Thyroid gland (tissue), 4 donors: Measurements from ENCODE around the gene SERPINB6. TPM values are rescaled to one million over a fixed set of nuclear protein-coding genes. Genes with fewer than 3 reads are reported as not detected.
"Not testable (repeated sequence)": the region's sequence is repeated elsewhere in the genome, so short reads cannot be mapped to it uniquely, and the experiment has no call there.

ENCODE experiments used
- DNase-seq, 2 donors: peaks; one replicate each; pipeline ENCODE4 v3.0.0-alpha.2; 2019
- H3K27ac ChIP-seq, 3 donors: fragments of 200-600 bp; sonication (generic); 1 replicate in 2 of 3; 2 replicates in 1 of 3; pipeline ENCODE4 v1.5.1; 2016 to 2019; ENCODE audit warnings: mild to moderate bottlenecking in 1 of 3, moderate library complexity in 1 of 3
- H3K27me3 ChIP-seq: fragments of 200-600 bp; sonication (generic); one replicate; pipeline ENCODE4 v1.5.1; 2019
- H3K36me3 ChIP-seq, 2 donors: fragments of 200-600 bp; sonication (generic); one replicate each; pipeline ENCODE4 v1.5.1; 2016 to 2019
- H3K4me1 ChIP-seq, 2 donors: fragments of 200-600 bp; sonication (generic); one replicate each; pipeline ENCODE4 v1.5.1; 2017 to 2019
- H3K4me3 ChIP-seq, 3 donors: fragments of 200-600 bp; sonication (generic); replicated peaks in 1 of 3; 1 replicate in 2 of 3; 2 replicates in 1 of 3; pipeline ENCODE4 v1.5.1; 2016; ENCODE audit warnings: mild to moderate bottlenecking in 1 of 3
- H3K9me3 ChIP-seq: fragments of 200-600 bp; sonication (generic); one replicate; pipeline ENCODE4 v1.5.1; 2017
- CTCF ChIP-seq, 6 experiments: fragments of 200-600 bp in 3 of 6; fragments of 450-650 bp in 3 of 6; sonication (generic) in 3 of 6; IDR thresholded peaks; one replicate each; pipeline ENCODE4 v1.5.1; 2016 to 2019; ENCODE audit warnings: antibody characterized with exemption in 6 of 6, mild to moderate bottlenecking in 2 of 6, inconsistent platforms in 1 of 6, moderate library complexity in 1 of 6
- POLR2A ChIP-seq, 2 donors: fragments of 450-650 bp; IDR thresholded peaks; one replicate each; pipeline ENCODE4 v1.6.1; 2017; ENCODE audit warnings: antibody characterized with exemption in 2 of 2, mild to moderate bottlenecking in 2 of 2, moderate library complexity in 1 of 2
- WGBS, 2 donors: methylation state at CpG; one replicate each; pipeline ENCODE4 v1.1.5; 2017; 5-methylcytosine and 5-hydroxymethylcytosine counted together
- intact Hi-C: fragments of 100-400 bp; cut with DNase I; formaldehyde crosslinking; loops from one replicate; pipeline ENCODE4 v1.15.1; 2023
- total RNA-seq, 4 donors: library from RNA; depleted of rRNA; stranded (reverse); fragments of >200 nt; gene quantifications; one replicate each; pipeline ENCODE4 v1.2.3, GENCODE V29; 2016

Gene SERPINB6
- total RNA-seq, 4 donors from 2014 or later, result 151 to 210 (median 171) TPM

- Histone ChIP-seq H3K27ac (peak within 1 kb of the TSS; percentile 73 to 84 (median 77)), H3K4me1 (peaks cover 12 to 13% of the 10 kb centered on the region in 2 donors), H3K4me3 (peak within 1 kb of the TSS; percentile 56 to 80 (median 73)), H3K27me3 (no peaks in the 10 kb centered on the region), H3K9me3 (no peaks in the 10 kb centered on the region), H3K36me3 (no peaks in the 10 kb centered on the region)
- 11% methylated on average over 14 to 24 of the region's 87 CpGs for WGBS, 2 donors
- TF ChIP-seq CTCF (IDR thresholded peaks at IDR 0.05) (peak in 3 of 6 experiments; percentile 2 to 38 (median 9)), POLR2A (IDR thresholded peaks at IDR 0.05) (peak; percentile 68 to 90)
- peak; percentile 93 to 94 for DNase-seq
- intact Hi-C loops, result loop anchor here (5.0 kb wide), 2 partner anchors 52 to 67 kb away; partner anchors contain the start of gene RIPK1
These were observed 28.5 kb upstream of the SERPINB6 start, which contains the start of gene NQO2 for GRCh38 chr6:2999618-3000557. Gene NQO2 (plus strand): TSS chr6:2999894. CDS start chr6:3006553, 6,659 bp downstream.

GRCh38 chr6:2998998-2999617 is 27.7 kb upstream of the SERPINB6 start:
- no peaks in the 10 kb centered on the region for H3K36me3 ChIP-seq
- TF ChIP-seq POLR2A (IDR thresholded peaks at IDR 0.05), result no peak
- no peak for TF ChIP-seq CTCF (IDR thresholded peaks at IDR 0.05)
- H3K4me3 ChIP-seq, result peak overlapping the region; percentile 13 to 45 (median 33)
- H3K27ac ChIP-seq, result peak overlapping the region; percentile 36 to 73 (median 55)
- H3K4me1 ChIP-seq, result peaks cover 12 to 13% of the 10 kb centered on the region in 2 donors
- H3K27me3 ChIP-seq, result no peaks in the 10 kb centered on the region
- DNase-seq, result peak; percentile 13 to 71
- intact Hi-C loops, result loop anchor here (5.0 kb wide), 2 partner anchors 53 to 68 kb away; partner anchors contain the start of gene RIPK1
- no peaks in the 10 kb centered on the region for H3K9me3 ChIP-seq
- 3% methylated on average over 15 to 23 of the region's 30 CpGs for WGBS, 2 donors

DNA sequence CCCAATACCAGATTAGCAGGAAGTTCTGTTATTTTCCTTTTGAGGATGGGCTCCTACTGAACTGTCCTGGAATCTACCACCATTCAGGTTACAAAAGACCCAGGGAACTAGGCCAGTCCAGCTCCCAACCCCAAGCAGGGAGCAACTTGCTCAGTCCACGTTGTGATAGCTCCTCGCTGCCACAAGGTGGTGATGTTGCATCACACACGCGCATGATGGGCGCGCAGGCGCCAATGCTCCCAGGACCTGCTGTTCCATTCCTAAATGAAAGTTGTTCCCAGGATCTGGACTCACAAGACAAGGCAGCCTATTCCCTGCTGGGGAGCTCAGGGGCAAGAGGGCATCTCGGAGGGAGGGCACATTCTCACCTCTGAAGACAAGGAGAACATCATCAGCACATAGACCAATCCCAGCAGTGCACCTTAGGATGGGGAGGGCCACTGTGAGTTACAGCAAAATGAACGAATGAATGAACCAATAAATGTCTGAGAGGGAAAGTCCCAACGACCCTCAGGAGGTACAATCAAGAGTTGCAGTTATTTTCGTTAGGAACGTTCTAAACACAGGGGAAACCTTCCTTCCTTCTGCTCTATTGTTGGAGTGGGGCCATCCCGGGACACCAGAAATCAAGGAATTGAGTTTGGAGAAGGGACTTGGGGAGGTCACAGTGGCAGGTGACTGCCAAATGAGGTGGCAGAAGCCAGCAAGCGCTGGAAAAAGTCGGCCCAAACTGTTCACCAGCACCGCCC is 27.1 kb upstream of the SERPINB6 start:
- DNase-seq, result peak; percentile 12 to 29
- Histone ChIP-seq H3K27ac (peak overlapping the region in 1 of 3 donors; percentile 73), H3K4me1 (peaks cover 12 to 13% of the 10 kb centered on the region in 2 donors), H3K4me3 (peak overlapping the region in 1 of 3 donors; percentile 45)
- intact Hi-C loops, result loop anchor here (5.0 kb wide), 2 partner anchors 54 to 69 kb away; partner anchors contain the start of gene RIPK1
- 7% methylated on average over 8 to 11 of the region's 16 CpGs for WGBS, 2 donors
- not testable (repeated sequence) for H3K36me3 ChIP-seq, H3K27me3 ChIP-seq, H3K9me3 ChIP-seq
- TF ChIP-seq CTCF (IDR thresholded peaks at IDR 0.05), result peak in 5 of 6 experiments; percentile 15 to 82 (median 66)

- intact Hi-C loops, result no loop called here
- no peaks in the 10 kb centered on the region for H3K9me3 ChIP-seq
- no peak overlapping the region for H3K27ac ChIP-seq
These were observed 22.5 kb upstream of the SERPINB6 start for GRCh38 chr6:2993755-2994317.

More at GRCh38 chr6:2993755-2994317, 22.5 kb upstream of the SERPINB6 start:
- Histone ChIP-seq H3K4me1 (peaks cover 4 to 5% of the 10 kb centered on the region in 2 donors), H3K36me3 (no peaks in the 10 kb centered on the region), H3K27me3 (no peaks in the 10 kb centered on the region), H3K4me3 (no peak overlapping the region)
- TF ChIP-seq POLR2A (IDR thresholded peaks at IDR 0.05) (no peak), CTCF (IDR thresholded peaks at IDR 0.05) (no peak)
- 88 to 92% methylated on average over 4 of the region's 4 CpGs for WGBS, 2 donors
- no peak for DNase-seq
